Fibroblast of villous mesenchyme (primary cell): ENCODE data around the gene PPA1. TPM values are rescaled to one million over a fixed set of nuclear protein-coding genes. Genes with fewer than 3 reads are reported as not detected.
A peak's percentile ranks its signal among the peaks of the same experiment; 100 is the strongest.

ENCODE experiments used
- DNase-seq: peaks from one replicate; pipeline ENCODE4 v3.0.0-alpha.2; 2010; ENCODE audit warnings: low read depth
- H3K4me3 ChIP-seq: 2 replicates; pipeline ENCODE4 v1.5.1; 2011; ENCODE audit warnings: low read depth, mild to moderate bottlenecking, low read length
- CTCF ChIP-seq: IDR thresholded peaks from 2 replicates; pipeline ENCODE4 v1.5.1; 2012; ENCODE audit warnings: low read depth, mild to moderate bottlenecking, low read length; ENCODE audit not compliant: insufficient read depth
- total RNA-seq: library from RNA; depleted of rRNA; stranded (reverse); fragments of >200 nt; gene quantifications from 2 replicates; pipeline ENCODE4 v1.2.3, GENCODE V29; 2012

PPA1 gene
- total RNA-seq, 1 donor: 219 TPM

DNA sequence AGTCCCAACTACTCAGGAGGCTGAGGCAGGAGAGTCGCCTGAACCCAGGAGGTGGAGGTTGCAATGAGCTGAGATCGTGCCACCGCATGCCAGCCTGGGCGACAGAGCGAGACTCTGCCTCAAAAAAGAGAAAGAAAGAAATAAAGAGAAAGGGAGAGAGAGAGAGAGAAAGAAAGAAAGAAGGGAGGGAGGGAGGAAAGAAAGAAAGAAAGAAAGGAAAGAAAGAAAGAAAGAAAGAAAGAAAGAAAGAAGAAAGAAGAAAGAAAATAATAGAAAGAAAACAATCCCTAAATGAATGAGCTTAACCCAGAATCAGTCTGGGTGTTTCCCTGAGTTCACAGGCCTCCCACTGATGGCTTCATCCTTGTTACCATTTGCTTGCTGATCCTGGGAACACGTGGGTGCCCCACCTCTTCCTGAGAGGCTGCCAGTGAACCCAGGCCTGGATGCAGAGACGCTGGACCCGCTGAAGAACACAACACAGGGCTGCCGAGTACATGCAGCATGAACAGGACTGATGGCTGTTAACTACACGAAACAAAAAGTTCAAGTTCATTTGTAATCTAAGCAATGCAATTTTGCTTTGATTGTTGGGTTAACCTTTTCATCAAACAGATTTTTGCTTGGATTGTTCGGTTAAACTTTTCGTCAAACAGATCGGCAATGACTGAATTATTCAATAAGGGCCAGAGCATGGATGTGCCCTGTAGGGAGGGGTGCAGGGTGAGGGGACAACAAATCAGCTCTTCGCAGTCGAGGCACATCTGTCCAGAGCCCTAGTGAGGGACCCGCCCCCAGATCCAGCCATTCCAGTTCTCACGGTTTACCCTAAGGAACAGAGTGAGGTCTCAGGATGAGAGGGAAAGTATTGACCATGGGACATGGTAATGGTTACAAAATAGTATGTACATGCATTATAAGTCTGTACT is 39.0 kb upstream of the PPA1 start:
- no peak for DNase-seq
- H3K4me3 ChIP-seq: no peak overlapping the region
- TF ChIP-seq CTCF: no peak

- DNase-seq: no peak
- no peak overlapping the region for H3K4me3 ChIP-seq
- no peak for TF ChIP-seq CTCF
These were observed 37.7 kb upstream of the PPA1 start for GRCh38 chr10:70270952-70271351.

DNA sequence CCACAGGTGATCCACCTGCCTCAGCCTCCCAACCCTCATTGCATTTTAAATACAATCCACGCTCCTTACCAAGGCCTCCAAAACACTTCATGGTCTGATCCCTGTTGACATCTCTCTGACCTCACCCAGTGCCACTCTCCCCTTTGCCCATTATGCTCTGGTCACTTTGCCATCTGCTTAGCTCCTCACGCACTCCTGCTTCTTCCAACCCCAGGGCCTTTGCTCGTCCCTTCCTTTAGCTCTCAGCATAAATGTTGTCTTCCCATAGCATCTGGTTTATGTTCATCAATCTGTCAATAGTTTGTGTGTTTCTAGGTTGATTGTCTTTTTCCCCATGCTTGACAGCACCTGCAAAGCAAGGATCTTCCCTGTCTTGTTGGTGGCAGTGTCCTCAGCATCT is 36.5 kb upstream of the PPA1 start:
- H3K4me3 ChIP-seq: no peak overlapping the region
- TF ChIP-seq CTCF: no peak
- no peak for DNase-seq

DNA sequence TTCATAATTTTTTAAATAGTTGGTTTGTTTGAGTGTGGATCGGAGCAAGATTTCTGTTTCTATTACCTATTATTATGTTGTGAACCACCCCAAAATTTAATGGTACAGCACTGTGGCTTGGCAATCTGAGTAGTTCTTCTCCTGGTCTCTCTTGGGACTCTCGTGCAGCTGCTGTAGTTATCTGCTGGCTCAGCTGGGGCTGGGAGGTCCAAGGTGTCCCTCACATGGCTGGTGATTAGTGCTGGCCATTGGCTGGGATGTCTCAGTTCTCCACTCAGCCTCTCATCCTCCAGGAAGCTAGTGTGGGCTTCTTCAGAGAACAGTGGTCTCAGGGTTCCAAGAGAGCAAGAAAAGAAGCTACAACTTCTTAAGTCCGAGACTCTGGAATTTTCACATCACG is 35.1 kb upstream of the PPA1 start:
- no peak overlapping the region for H3K4me3 ChIP-seq
- TF ChIP-seq CTCF: no peak
- no peak for DNase-seq

- DNase-seq: peak; percentile 96
- H3K4me3 ChIP-seq: no peak overlapping the region
- TF ChIP-seq CTCF: peak; percentile 9
These were observed 34.1 kb upstream of the PPA1 start for GRCh38 chr10:70267161-70267933.

GRCh38 chr10:70266701-70267100 is 33.5 kb upstream of the PPA1 start:
- no peak for DNase-seq
- TF ChIP-seq CTCF: no peak
- no peak overlapping the region for H3K4me3 ChIP-seq
